ENCODE measurements around the gene CERS4. TPM values are rescaled to one million over a fixed set of nuclear protein-coding genes. Genes with fewer than 3 reads are reported as not detected.

CERS4 gene
- total and polyA plus RNA-seq, 2 donors (not counting 1 experiment from before 2014, with no cell fraction given): 104 to 125 TPM

- Mint-ChIP-seq H3K4me3 (no peak overlapping the region), H3K9me3 (ENCODE audit: insufficient read depth) (peaks cover 2% of the 10 kb centered on the region), H3K27ac (no peak overlapping the region), H3K4me1 (peaks cover 11% of the 10 kb centered on the region), H3K27me3 (no peaks in the 10 kb centered on the region)
- Histone ChIP-seq H4K20me1 (ENCODE audit: control insufficient read depth, insufficient read depth, low read length, poor library complexity, severe bottlenecking) (peaks cover 35% of the 10 kb centered on the region), H3K9ac (ENCODE audit: low read length) (no peak overlapping the region), H3K4me1 (ENCODE audit: control insufficient read depth in 2 of 2, insufficient read depth in 2 of 2, low read length in 2 of 2) (peaks cover 0 to 5% of the 10 kb centered on the region in 2 donors), H3K27me3 (replicated peaks in 1 of 4; ENCODE audit: control extremely low read depth in 1 of 4, control insufficient read depth in 3 of 4, insufficient read depth in 4 of 4, low read length in 3 of 4) (no peaks in the 10 kb centered on the region), H3K27ac (ENCODE audit: low read length in 2 of 2) (no peak overlapping the region), H3K79me2 (ENCODE audit: control insufficient read depth, insufficient read depth, low read length) (peaks cover 79% of the 10 kb centered on the region), H3K9me3 (ENCODE audit: control extremely low read depth in 1 of 3, control insufficient read depth in 2 of 3, insufficient read depth in 1 of 3, low read length in 2 of 3) (peaks cover 1 to 21% (median 9%) of the 10 kb centered on the region in 3 donors), H3K4me3 (ENCODE audit: control extremely low read depth in 1 of 5, extremely low read depth in 1 of 5, insufficient read depth in 1 of 5, low read depth in 2 of 5, low read length in 4 of 5) (no peak overlapping the region), H2AFZ (ENCODE audit: insufficient read depth, low read depth, low read length, poor library complexity, severe bottlenecking) (no peak overlapping the region), H3K4me2 (replicated peaks; ENCODE audit: low read depth, low read length, poor library complexity, severe bottlenecking) (no peak overlapping the region), H3K36me3 (replicated peaks in 1 of 2; ENCODE audit: control extremely low read depth in 1 of 2, control insufficient read depth in 1 of 2, extremely low read depth in 1 of 2, insufficient read depth in 2 of 2, low read length in 1 of 2) (peaks cover 0 to 3% of the 10 kb centered on the region in 2 experiments)
- WGBS (ENCODE audit: insufficient coverage): 88% methylated on average over 4 of the region's 7 CpGs
- CTCF ChIA-PET: interaction anchor here (0.6 to 1.1 kb wide), 2 partner anchors 18 to 45 kb away, joined by 4 read pairs; no protein-coding TSS in a partner anchor
- DNase-seq (no peak), ATAC-seq (ENCODE audit: low read depth) (no peak)
- intact Hi-C loops (cut with micrococcal nuclease): no loop called here
- TF ChIP-seq CTCF (IDR thresholded peaks at IDR 0.05) (no peak), EZH2 (IDR thresholded peaks at IDR 0.05; ENCODE audit: borderline replicate concordance, insufficient read depth, low read depth, low read length, poor library complexity, severe bottlenecking) (no peak)
- POLR2A ChIA-PET: interaction anchor here (1.0 kb wide), 1 partner anchor 20 kb away, joined by 3 read pairs; no protein-coding TSS in a partner anchor
Measured at GRCh38 chr19:8233370-8233769, 24.2 kb downstream of the CERS4 start.

GRCh38 chr19:8237026-8237425 lies 27.9 kb downstream of the CERS4 start:
- DNase-seq: no peak
- Mint-ChIP-seq H3K4me3 (no peak overlapping the region), H3K27ac (no peak overlapping the region)

More at GRCh38 chr19:8237026-8237425, 27.9 kb downstream of the CERS4 start:
- WGBS (ENCODE audit: insufficient coverage): 100% methylated on average over 1 of the region's 6 CpGs
- H3K27me3 ChIP-seq (replicated peaks in 1 of 4; ENCODE audit: control extremely low read depth in 1 of 4, control insufficient read depth in 3 of 4, insufficient read depth in 4 of 4, low read length in 3 of 4): no peaks in the 10 kb centered on the region
- intact Hi-C loops (cut with micrococcal nuclease): no loop called here
- Mint-ChIP-seq H3K27me3 (no peaks in the 10 kb centered on the region), H3K4me1 (peaks cover 36% of the 10 kb centered on the region), H3K9me3 (ENCODE audit: insufficient read depth) (no peaks in the 10 kb centered on the region)
- ATAC-seq (ENCODE audit: low read depth): no peak
- peaks cover 46% of the 10 kb centered on the region for H4K20me1 ChIP-seq (ENCODE audit: control insufficient read depth, insufficient read depth, low read length, poor library complexity, severe bottlenecking)
- H3K4me2 ChIP-seq (replicated peaks; ENCODE audit: low read depth, low read length, poor library complexity, severe bottlenecking): no peak overlapping the region
- peaks cover 18 to 24% of the 10 kb centered on the region in 2 donors for H3K4me1 ChIP-seq (ENCODE audit: control insufficient read depth in 2 of 2, insufficient read depth in 2 of 2, low read length in 2 of 2)
- no peak overlapping the region for H3K4me3 ChIP-seq (ENCODE audit: control extremely low read depth in 1 of 5, extremely low read depth in 1 of 5, insufficient read depth in 1 of 5, low read depth in 2 of 5, low read length in 4 of 5)
- peaks cover 0 to 9% (median 3%) of the 10 kb centered on the region in 3 donors for H3K9me3 ChIP-seq (ENCODE audit: control extremely low read depth in 1 of 3, control insufficient read depth in 2 of 3, insufficient read depth in 1 of 3, low read length in 2 of 3)
- H2AFZ ChIP-seq (ENCODE audit: insufficient read depth, low read depth, low read length, poor library complexity, severe bottlenecking): no peak overlapping the region
- H3K27ac ChIP-seq (ENCODE audit: low read length in 2 of 2): no peak overlapping the region
- H3K36me3 ChIP-seq (replicated peaks in 1 of 2; ENCODE audit: control extremely low read depth in 1 of 2, control insufficient read depth in 1 of 2, extremely low read depth in 1 of 2, insufficient read depth in 2 of 2, low read length in 1 of 2): peaks cover 0 to 5% of the 10 kb centered on the region in 2 experiments
- no peak overlapping the region for H3K9ac ChIP-seq (ENCODE audit: low read length)
- TF ChIP-seq CTCF (IDR thresholded peaks at IDR 0.05) (no peak), EZH2 (IDR thresholded peaks at IDR 0.05; ENCODE audit: borderline replicate concordance, insufficient read depth, low read depth, low read length, poor library complexity, severe bottlenecking) (no peak)
- H3K79me2 ChIP-seq (ENCODE audit: control insufficient read depth, insufficient read depth, low read length): peaks cover 74% of the 10 kb centered on the region
- POLR2A ChIA-PET: interaction anchor here (0.6 kb wide), 1 partner anchor 128 kb away, joined by 4 read pairs; no protein-coding TSS in a partner anchor
- CTCF ChIA-PET: interaction anchor here (1.0 to 2.3 kb wide), 3 partner anchors 24 to 79 kb away, joined by 3 to 7 read pairs (median 4); no protein-coding TSS in a partner anchor
